SK-N-MC (cell line): ENCODE data around the gene ZNF865.

Experiments
- EZH2 ChIP-seq: fragments of 200-600 bp; sonication (generic); IDR thresholded peaks from one replicate; pipeline ENCODE4 v1.6.1; 2017; ENCODE audit warnings: antibody characterized with exemption
- FOXP2 ChIP-seq: optimal IDR thresholded peaks from 2 replicates; pipeline ENCODE3; 2011; ENCODE audit warnings: mild to moderate bottlenecking, moderate library complexity; ENCODE audit not compliant: insufficient read depth; ENCODE audit errors: extremely low read length, control extremely low read depth
- POLR2AphosphoS5 ChIP-seq: IDR thresholded peaks from 2 replicates; pipeline ENCODE4 v1.6.1; 2012; ENCODE audit warnings: mild to moderate bottlenecking, low read depth, low read length, borderline replicate concordance

- TF ChIP-seq POLR2AphosphoS5 (no peak), EZH2 (no peak), FOXP2 (no peak)
These were observed 6.7 kb downstream of the ZNF865 start for GRCh38 chr19:55611983-55612645.
